Epithelial cell of esophagus (primary cell): ENCODE measurements around the gene DUOXA2.
"Not testable (repeated sequence)": the region's sequence is repeated elsewhere in the genome, so short reads cannot be mapped to it uniquely, and the experiment has no call there.

Source experiments
- DNase-seq: peaks from one replicate; pipeline ENCODE4 v3.0.0; 2010; ENCODE audit warnings: low read depth
- H3K4me3 ChIP-seq: 2 replicates; pipeline ENCODE4 v1.5.1; 2011; ENCODE audit warnings: mild to moderate bottlenecking, low read length, control low read depth
- CTCF ChIP-seq: IDR thresholded peaks from 2 replicates; pipeline ENCODE4 v1.5.1; 2011; ENCODE audit warnings: low read depth, mild to moderate bottlenecking, low read length, control low read depth, inconsistent platforms; ENCODE audit not compliant: insufficient read depth; ENCODE audit errors: missing control alignments

Gene DUOXA2

GRCh38 chr15:45101749-45102148 lies 12.4 kb upstream of the DUOXA2 start:
- DNase-seq, result no peak
- no peak overlapping the region for H3K4me3 ChIP-seq
- no peak for TF ChIP-seq CTCF

GRCh38 chr15:45102226-45102625 lies 11.9 kb upstream of the DUOXA2 start:
- DNase-seq, result no peak
- no peak for TF ChIP-seq CTCF
- no peak overlapping the region for H3K4me3 ChIP-seq

- H3K4me3 ChIP-seq, DNase-seq: not testable (repeated sequence)
Observed at GRCh38 chr15:45104170-45104569, 10.0 kb upstream of the DUOXA2 start.

- no peak overlapping the region for H3K4me3 ChIP-seq
- TF ChIP-seq CTCF, result no peak
- DNase-seq, result no peak
Observed at GRCh38 chr15:45105586-45105985, 8.5 kb upstream of the DUOXA2 start.

- H3K4me3 ChIP-seq, result no peak overlapping the region
- no peak for DNase-seq
- no peak for TF ChIP-seq CTCF
Observed at GRCh38 chr15:45106002-45106790, 7.9 kb upstream of the DUOXA2 start.

- DNase-seq, result no peak
- no peak overlapping the region for H3K4me3 ChIP-seq
- TF ChIP-seq CTCF, result no peak
Observed at GRCh38 chr15:45107941-45108630, 6.0 kb upstream of the DUOXA2 start.

- H3K4me3 ChIP-seq, result no peak overlapping the region
- DNase-seq, result no peak
- no peak for TF ChIP-seq CTCF
Observed at GRCh38 chr15:45110256-45110820, 3.8 kb upstream of the DUOXA2 start.
